ENCODE data around the gene XRCC4. TPM values are rescaled to one million over a fixed set of nuclear protein-coding genes. Genes with fewer than 3 reads are reported as not detected.

Gene XRCC4
- total RNA-seq, 3 donors from 2014 or later, result 6.4 to 8.3 (median 8.1) TPM

- DNase-seq, result no peak
- Histone ChIP-seq H3K4me1 (ENCODE audit: low read depth) (no peaks in the 10 kb centered on the region), H3K4me3 (no peak overlapping the region), H3K36me3 (ENCODE audit: low read depth) (no peaks in the 10 kb centered on the region), H3K9me3 (no peaks in the 10 kb centered on the region)
- intact Hi-C loops (cut with DNase I, micrococcal nuclease), result no loop called here
- no peak for ATAC-seq
- TF ChIP-seq, protein P1, sequence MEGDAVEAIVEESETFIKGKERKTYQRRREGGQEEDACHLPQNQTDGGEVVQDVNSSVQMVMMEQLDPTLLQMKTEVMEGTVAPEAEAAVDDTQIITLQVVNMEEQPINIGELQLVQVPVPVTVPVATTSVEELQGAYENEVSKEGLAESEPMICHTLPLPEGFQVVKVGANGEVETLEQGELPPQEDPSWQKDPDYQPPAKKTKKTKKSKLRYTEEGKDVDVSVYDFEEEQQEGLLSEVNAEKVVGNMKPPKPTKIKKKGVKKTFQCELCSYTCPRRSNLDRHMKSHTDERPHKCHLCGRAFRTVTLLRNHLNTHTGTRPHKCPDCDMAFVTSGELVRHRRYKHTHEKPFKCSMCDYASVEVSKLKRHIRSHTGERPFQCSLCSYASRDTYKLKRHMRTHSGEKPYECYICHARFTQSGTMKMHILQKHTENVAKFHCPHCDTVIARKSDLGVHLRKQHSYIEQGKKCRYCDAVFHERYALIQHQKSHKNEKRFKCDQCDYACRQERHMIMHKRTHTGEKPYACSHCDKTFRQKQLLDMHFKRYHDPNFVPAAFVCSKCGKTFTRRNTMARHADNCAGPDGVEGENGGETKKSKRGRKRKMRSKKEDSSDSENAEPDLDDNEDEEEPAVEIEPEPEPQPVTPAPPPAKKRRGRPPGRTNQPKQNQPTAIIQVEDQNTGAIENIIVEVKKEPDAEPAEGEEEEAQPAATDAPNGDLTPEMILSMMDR (IDR thresholded peaks at IDR 0.05), result no peak
Observed at GRCh38 chr5:83192947-83193346, 115.6 kb downstream of the XRCC4 start.

DNA sequence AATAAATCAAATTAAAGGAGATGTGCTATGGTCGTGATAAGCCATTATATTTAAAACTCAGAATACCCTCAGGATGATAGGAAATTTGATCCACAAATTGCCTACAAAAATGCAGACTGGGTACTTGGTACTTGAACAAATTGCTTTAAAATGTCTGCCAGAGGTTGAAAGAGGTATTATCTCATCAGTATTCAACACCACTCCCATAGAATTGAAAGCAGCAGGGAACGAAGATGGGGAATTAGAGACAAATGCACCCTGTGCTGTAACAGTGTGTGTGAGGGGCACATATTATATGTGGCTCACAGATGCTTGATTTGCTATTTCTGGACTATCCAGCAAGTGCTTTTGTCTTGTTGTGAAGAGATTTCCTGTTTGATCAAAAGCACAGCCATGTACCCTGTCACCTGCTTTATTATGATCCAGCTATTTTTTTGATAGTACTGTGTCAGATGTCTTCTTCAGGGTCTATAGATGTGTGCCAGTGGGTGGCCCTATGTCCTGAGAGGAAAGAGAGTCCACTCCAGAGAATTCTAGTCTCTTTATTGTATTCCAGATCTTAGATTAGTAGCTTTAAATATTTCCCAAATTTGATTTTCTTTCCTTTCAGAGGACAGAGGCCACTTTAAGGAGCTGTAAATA, 120.1 kb downstream of the XRCC4 start:
- intact Hi-C loops (cut with DNase I, micrococcal nuclease), result no loop called here
- Histone ChIP-seq H3K4me1 (ENCODE audit: low read depth) (no peaks in the 10 kb centered on the region), H3K4me3 (no peak overlapping the region), H3K9me3 (no peaks in the 10 kb centered on the region), H3K36me3 (ENCODE audit: low read depth) (no peaks in the 10 kb centered on the region)
- DNase-seq (no peak), ATAC-seq (no peak)
- TF ChIP-seq, protein P1 (IDR thresholded peaks at IDR 0.05), result no peak

GRCh38 chr5:83199126-83199525, 121.8 kb downstream of the XRCC4 start:
- ATAC-seq (no peak), DNase-seq (no peak)
- H3K36me3 ChIP-seq (ENCODE audit: low read depth), result no peaks in the 10 kb centered on the region
- intact Hi-C loops (cut with DNase I, micrococcal nuclease), result no loop called here
- H3K4me3 ChIP-seq, result no peak overlapping the region
- H3K9me3 ChIP-seq, result no peaks in the 10 kb centered on the region
- H3K4me1 ChIP-seq (ENCODE audit: low read depth), result no peaks in the 10 kb centered on the region
- TF ChIP-seq, protein P1 (IDR thresholded peaks at IDR 0.05), result no peak

- TF ChIP-seq, protein P1 (IDR thresholded peaks at IDR 0.05), result no peak
- Histone ChIP-seq H3K36me3 (ENCODE audit: low read depth) (no peaks in the 10 kb centered on the region), H3K9me3 (no peaks in the 10 kb centered on the region), H3K4me3 (no peak overlapping the region), H3K4me1 (ENCODE audit: low read depth) (no peaks in the 10 kb centered on the region)
- ATAC-seq (no peak), DNase-seq (no peak)
- intact Hi-C loops (cut with DNase I, micrococcal nuclease), result no loop called here
Observed at GRCh38 chr5:83204651-83205050, 127.3 kb downstream of the XRCC4 start.

GRCh38 chr5:83209963-83210362, 132.6 kb downstream of the XRCC4 start:
- no peaks in the 10 kb centered on the region for H3K4me1 ChIP-seq (ENCODE audit: low read depth)
- H3K4me3 ChIP-seq, result no peak overlapping the region
- TF ChIP-seq, protein P1 (IDR thresholded peaks at IDR 0.05), result no peak
- DNase-seq (no peak), ATAC-seq (no peak)
- intact Hi-C loops (cut with DNase I, micrococcal nuclease), result no loop called here
- H3K9me3 ChIP-seq, result no peaks in the 10 kb centered on the region
- H3K36me3 ChIP-seq (ENCODE audit: low read depth), result no peaks in the 10 kb centered on the region

DNA sequence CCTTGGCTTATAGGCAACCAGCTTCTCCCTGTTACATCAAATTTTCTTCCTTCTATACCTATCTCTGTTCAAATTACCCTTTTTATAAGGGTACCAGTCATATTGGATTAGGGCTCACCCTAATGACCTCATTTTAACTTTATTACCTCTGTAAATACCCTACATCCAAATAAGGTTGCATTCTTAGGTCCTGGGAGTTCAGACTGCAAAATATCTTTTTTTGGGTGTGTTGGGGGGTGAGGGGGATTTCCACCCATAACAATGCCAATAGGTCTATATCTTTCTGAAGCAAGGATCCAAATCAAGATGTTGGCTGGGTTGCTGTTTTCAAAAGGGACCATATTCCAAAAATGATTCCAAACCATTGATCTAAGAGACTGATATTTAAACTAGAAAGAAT, 141.7 kb downstream of the XRCC4 start:
- no peak overlapping the region for H3K4me3 ChIP-seq
- ATAC-seq (no peak), DNase-seq (no peak)
- intact Hi-C loops (cut with DNase I, micrococcal nuclease), result no loop called here
- H3K4me1 ChIP-seq (ENCODE audit: low read depth), result no peaks in the 10 kb centered on the region
- TF ChIP-seq, protein P1 (IDR thresholded peaks at IDR 0.05), result no peak
- no peaks in the 10 kb centered on the region for H3K9me3 ChIP-seq
- H3K36me3 ChIP-seq (ENCODE audit: low read depth), result no peaks in the 10 kb centered on the region

All from mucosa of descending colon (tissue), 3 donors.